ENCODE data around the gene HECW1.

HECW1 gene

GRCh38 chr7:43276547-43276946 lies 164.1 kb downstream of the HECW1 start:
- DNase-seq = no peak

- DNase-seq = no peak
Observed at GRCh38 chr7:43278088-43278644, 165.7 kb downstream of the HECW1 start.

- no peak for DNase-seq
Observed at GRCh38 chr7:43281268-43281667, 168.8 kb downstream of the HECW1 start.

GRCh38 chr7:43283706-43284105 lies 171.3 kb downstream of the HECW1 start:
- no peak for DNase-seq

- no peak for DNase-seq
Observed at GRCh38 chr7:43289826-43290225, 177.4 kb downstream of the HECW1 start.

- no peak for DNase-seq
Observed at GRCh38 chr7:43290978-43291377, 178.5 kb downstream of the HECW1 start.

- DNase-seq = no peak
Observed at GRCh38 chr7:43291789-43292188, 179.3 kb downstream of the HECW1 start.

GRCh38 chr7:43292384-43292783 lies 179.9 kb downstream of the HECW1 start:
- no peak for DNase-seq

- no peak for DNase-seq
Observed at GRCh38 chr7:43294080-43294630, 181.7 kb downstream of the HECW1 start.

- DNase-seq = no peak
Observed at GRCh38 chr7:43295429-43295828, 183.0 kb downstream of the HECW1 start.

GRCh38 chr7:43296306-43296705 lies 183.9 kb downstream of the HECW1 start:
- DNase-seq = no peak

GRCh38 chr7:43298617-43299016 lies 186.2 kb downstream of the HECW1 start:
- no peak for DNase-seq

GRCh38 chr7:43300121-43300520 lies 187.7 kb downstream of the HECW1 start:
- no peak for DNase-seq

GRCh38 chr7:43302211-43302711 lies 189.8 kb downstream of the HECW1 start:
- no peak for DNase-seq

- DNase-seq = no peak
Observed at GRCh38 chr7:43302773-43303460, 190.5 kb downstream of the HECW1 start.

- DNase-seq = no peak
Observed at GRCh38 chr7:43303740-43304241, 191.3 kb downstream of the HECW1 start.

- DNase-seq = no peak
Observed at GRCh38 chr7:43306404-43306803, 194.0 kb downstream of the HECW1 start.

- no peak for DNase-seq
Observed at GRCh38 chr7:43307522-43307921, 195.1 kb downstream of the HECW1 start.

GRCh38 chr7:43308913-43309705 lies 196.7 kb downstream of the HECW1 start:
- DNase-seq = no peak

GRCh38 chr7:43309706-43310022 lies 197.2 kb downstream of the HECW1 start:
- no peak for DNase-seq

GRCh38 chr7:43311052-43311451 lies 198.6 kb downstream of the HECW1 start:
- no peak for DNase-seq

GRCh38 chr7:43311694-43312093 lies 199.2 kb downstream of the HECW1 start:
- no peak for DNase-seq

- DNase-seq = no peak
Observed at GRCh38 chr7:43313628-43314378, 201.4 kb downstream of the HECW1 start.

Data from stimulated activated naive CD4-positive, alpha-beta T cell (primary cell).